Chondrocyte (in vitro differentiated cells): ENCODE data around the gene MPL. TPM values are rescaled to one million over a fixed set of nuclear protein-coding genes. Genes with fewer than 3 reads are reported as not detected.

Experiments used
- DNase-seq: peaks from one replicate; pipeline ENCODE4 v3.0.0; 2021; ENCODE audit warnings: mixed read lengths, low spot score
- H3K27ac Mint-ChIP-seq: one replicate; pipeline ENCODE4 v1.8.0; 2021; ENCODE audit warnings: mild to moderate bottlenecking, moderate library complexity, mixed read lengths; ENCODE audit not compliant: unreplicated experiment
- H3K27me3 Mint-ChIP-seq: 2 replicates; pipeline ENCODE4 v1.8.0; 2021; ENCODE audit warnings: low read depth, mixed read lengths
- H3K36me3 Mint-ChIP-seq: 2 replicates; pipeline ENCODE4 v1.8.0; 2021; ENCODE audit warnings: low read depth, mixed read lengths
- H3K4me1 Mint-ChIP-seq: 2 replicates; pipeline ENCODE4 v1.8.0; 2021; ENCODE audit warnings: low read depth, mild to moderate bottlenecking, mixed read lengths
- H3K4me3 Mint-ChIP-seq: one replicate; pipeline ENCODE4 v1.8.0; 2021; ENCODE audit warnings: mild to moderate bottlenecking, moderate library complexity, mixed read lengths; ENCODE audit not compliant: unreplicated experiment
- H3K9me3 Mint-ChIP-seq: 2 replicates; pipeline ENCODE4 v1.8.0; 2021; ENCODE audit warnings: low read depth, mixed read lengths
- total RNA-seq: library from RNA; stranded (reverse); gene quantifications from 3 replicates; pipeline ENCODE4 v1.2.1, GENCODE V29; 2021
- TF ChIP-seq, protein P1 (sequence below): fragments of 200-600 bp; sonication (generic); IDR thresholded peaks from 2 replicates; pipeline ENCODE4 v1.5.0; 2021; ENCODE audit warnings: antibody characterized with exemption, mild to moderate bottlenecking, moderate library complexity

MPL gene
- total RNA-seq, 1 donor from 2014 or later = not detected

DNA sequence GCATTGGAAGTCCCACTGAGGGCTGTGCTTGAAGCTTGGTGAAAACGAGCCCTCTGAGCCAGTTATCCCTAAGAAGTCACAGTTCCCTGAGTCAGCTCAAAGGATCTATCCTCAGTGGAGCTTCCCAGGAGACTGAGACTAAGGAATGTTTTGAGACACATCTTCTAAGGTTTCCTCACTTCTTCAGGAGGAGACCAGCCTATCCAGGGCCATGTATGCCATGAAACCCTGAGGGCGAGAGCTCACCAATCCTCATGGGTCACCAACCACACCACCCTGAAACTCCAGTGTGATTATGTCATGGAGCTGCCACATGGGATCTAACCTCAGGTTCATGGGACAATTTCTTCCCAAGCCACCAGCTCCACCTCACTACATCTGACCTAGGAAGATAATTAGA is 44.4 kb upstream of the MPL start:
- peaks cover 4% of the 10 kb centered on the region for H3K27me3 Mint-ChIP-seq
- TF ChIP-seq, protein P1, sequence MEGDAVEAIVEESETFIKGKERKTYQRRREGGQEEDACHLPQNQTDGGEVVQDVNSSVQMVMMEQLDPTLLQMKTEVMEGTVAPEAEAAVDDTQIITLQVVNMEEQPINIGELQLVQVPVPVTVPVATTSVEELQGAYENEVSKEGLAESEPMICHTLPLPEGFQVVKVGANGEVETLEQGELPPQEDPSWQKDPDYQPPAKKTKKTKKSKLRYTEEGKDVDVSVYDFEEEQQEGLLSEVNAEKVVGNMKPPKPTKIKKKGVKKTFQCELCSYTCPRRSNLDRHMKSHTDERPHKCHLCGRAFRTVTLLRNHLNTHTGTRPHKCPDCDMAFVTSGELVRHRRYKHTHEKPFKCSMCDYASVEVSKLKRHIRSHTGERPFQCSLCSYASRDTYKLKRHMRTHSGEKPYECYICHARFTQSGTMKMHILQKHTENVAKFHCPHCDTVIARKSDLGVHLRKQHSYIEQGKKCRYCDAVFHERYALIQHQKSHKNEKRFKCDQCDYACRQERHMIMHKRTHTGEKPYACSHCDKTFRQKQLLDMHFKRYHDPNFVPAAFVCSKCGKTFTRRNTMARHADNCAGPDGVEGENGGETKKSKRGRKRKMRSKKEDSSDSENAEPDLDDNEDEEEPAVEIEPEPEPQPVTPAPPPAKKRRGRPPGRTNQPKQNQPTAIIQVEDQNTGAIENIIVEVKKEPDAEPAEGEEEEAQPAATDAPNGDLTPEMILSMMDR = no peak
- H3K4me1 Mint-ChIP-seq = peaks cover 31% of the 10 kb centered on the region
- DNase-seq = no peak
- no peak overlapping the region for H3K4me3 Mint-ChIP-seq
- H3K36me3 Mint-ChIP-seq = no peaks in the 10 kb centered on the region
- H3K27ac Mint-ChIP-seq = no peak overlapping the region
- H3K9me3 Mint-ChIP-seq = no peaks in the 10 kb centered on the region

DNA sequence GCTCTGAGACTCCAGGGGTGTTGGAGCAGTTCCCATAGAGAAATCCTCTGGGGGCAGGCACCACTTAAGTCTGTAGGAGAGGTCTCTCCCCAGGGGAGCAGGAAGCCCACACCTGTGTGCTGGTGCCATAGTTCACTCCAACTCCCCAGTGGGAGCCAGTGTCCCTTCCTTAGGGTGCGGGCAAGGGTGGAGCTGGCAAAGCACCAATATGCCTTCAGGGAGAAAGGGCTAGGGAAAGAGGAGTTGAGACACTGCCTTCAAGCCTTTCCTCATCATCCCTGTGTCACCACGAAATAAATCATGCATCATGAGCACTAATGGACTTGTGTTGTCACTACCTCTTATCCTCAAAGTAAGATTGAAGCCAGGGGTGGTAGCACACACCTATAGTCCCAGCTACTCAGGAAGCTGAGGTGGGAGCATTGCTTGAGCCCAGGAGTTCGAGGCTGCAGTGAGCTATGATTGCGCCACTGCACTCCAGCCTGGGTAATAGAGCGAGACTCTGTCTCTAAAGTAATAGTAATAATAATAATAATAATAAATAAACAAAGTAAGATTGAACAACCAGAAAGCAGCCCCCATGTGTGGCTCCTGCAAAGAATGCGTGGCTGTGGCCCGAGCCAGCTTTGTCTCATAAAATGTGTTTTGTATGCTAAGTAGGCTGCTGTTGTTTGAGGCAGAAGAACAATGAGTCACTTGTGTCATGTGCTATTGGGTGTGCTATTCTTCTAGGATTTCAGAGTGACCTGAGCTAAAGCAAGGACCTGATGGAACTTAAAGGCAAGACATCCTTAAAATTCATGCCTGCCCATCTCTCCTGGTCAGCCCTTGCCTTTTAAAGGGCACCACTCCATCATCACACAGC is 43.5 kb upstream of the MPL start:
- H3K9me3 Mint-ChIP-seq = no peaks in the 10 kb centered on the region
- H3K4me1 Mint-ChIP-seq = peaks cover 31% of the 10 kb centered on the region
- H3K4me3 Mint-ChIP-seq = no peak overlapping the region
- peak overlapping the region; percentile 17 for H3K27ac Mint-ChIP-seq
- H3K27me3 Mint-ChIP-seq = no peaks in the 10 kb centered on the region
- no peak for DNase-seq
- H3K36me3 Mint-ChIP-seq = no peaks in the 10 kb centered on the region
- TF ChIP-seq, protein P1 = no peak

DNA sequence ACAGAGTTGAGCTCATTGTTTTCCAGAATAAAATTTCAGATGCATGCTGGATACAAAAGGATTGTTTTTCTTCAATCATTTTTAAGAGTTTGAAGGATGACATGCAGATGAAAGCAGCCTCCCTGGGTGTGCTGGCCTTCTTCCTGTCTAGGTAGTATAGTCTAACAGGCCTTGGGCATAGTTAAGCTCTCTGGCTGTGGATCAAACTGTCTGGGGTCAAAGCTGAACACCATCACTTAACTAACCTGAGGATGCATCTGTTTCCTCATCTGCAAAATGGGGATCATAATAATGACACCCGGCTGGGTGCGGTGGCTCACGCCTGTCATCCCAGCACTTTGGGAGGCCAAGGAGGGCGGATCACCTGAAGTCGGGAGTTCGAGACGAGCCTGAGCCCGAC is 42.9 kb upstream of the MPL start:
- Mint-ChIP-seq H3K4me3 (no peak overlapping the region), H3K36me3 (no peaks in the 10 kb centered on the region), H3K9me3 (no peaks in the 10 kb centered on the region), H3K27me3 (no peaks in the 10 kb centered on the region), H3K4me1 (peaks cover 31% of the 10 kb centered on the region), H3K27ac (peak overlapping the region; percentile 17)
- no peak for DNase-seq
- TF ChIP-seq, protein P1 = no peak

DNA sequence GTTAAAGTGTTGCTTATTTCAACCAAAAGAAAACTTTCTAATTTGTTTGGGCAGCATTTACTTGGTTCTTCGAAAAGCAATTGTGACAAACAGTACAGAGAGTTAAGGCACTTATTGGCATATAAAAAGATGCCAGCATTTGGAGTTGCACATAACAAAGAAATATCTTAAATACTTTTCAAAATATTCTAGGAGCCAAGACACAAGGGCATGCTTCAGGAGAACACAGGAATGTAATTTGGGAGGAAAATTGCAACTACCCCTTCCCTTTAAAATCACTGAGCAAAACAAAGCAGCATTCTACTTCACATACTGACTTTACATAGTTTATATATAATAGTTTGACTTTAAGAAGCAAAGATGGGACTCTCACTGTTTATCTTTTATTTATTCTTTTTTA is 41.4 kb upstream of the MPL start:
- H3K9me3 Mint-ChIP-seq = no peaks in the 10 kb centered on the region
- no peaks in the 10 kb centered on the region for H3K36me3 Mint-ChIP-seq
- DNase-seq = no peak
- H3K27me3 Mint-ChIP-seq = no peaks in the 10 kb centered on the region
- H3K4me1 Mint-ChIP-seq = peaks cover 31% of the 10 kb centered on the region
- H3K4me3 Mint-ChIP-seq = no peak overlapping the region
- TF ChIP-seq, protein P1 = no peak
- H3K27ac Mint-ChIP-seq = peak overlapping the region; percentile 28

DNA sequence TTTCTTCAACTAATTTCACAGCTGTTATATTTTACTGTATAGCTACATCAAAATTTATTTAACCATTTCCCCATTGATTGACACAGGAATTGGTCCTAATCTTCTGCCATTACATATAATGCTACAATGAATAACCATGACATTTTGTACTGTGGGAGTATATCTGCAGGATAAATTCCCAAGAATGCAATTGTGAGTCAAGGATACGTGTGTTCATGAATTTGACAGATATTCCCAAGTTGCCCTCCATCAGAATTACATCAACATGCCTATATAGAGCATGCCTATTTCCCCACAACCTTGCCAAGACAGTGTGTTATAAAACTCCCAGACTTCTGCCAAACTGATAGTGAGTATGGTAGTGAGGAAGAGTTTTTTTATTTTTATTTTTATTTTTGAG is 39.6 kb upstream of the MPL start:
- Mint-ChIP-seq H3K9me3 (no peaks in the 10 kb centered on the region), H3K36me3 (no peaks in the 10 kb centered on the region), H3K27ac (no peak overlapping the region), H3K27me3 (no peaks in the 10 kb centered on the region), H3K4me1 (peaks cover 29% of the 10 kb centered on the region), H3K4me3 (no peak overlapping the region)
- TF ChIP-seq, protein P1 = no peak
- no peak for DNase-seq
